Measurements from ENCODE around the gene MDGA2. TPM values are rescaled to one million over a fixed set of nuclear protein-coding genes. Genes with fewer than 3 reads are reported as not detected.

Gene MDGA2
- total RNA-seq, 1 donor from 2014 or later = not detected

- H3K36me3 ChIP-seq = no peaks in the 10 kb centered on the region
- no peak for TF ChIP-seq CTCF (IDR thresholded peaks at IDR 0.05)
- H3K27me3 ChIP-seq = no peaks in the 10 kb centered on the region
- intact Hi-C loops (cut with DNase I) = no loop called here
- H3K4me1 ChIP-seq = no peaks in the 10 kb centered on the region
- H3K27ac ChIP-seq = no peak overlapping the region
- H3K9me3 ChIP-seq = no peaks in the 10 kb centered on the region
- H3K4me3 ChIP-seq = no peak overlapping the region
- ATAC-seq (no peak), DNase-seq (no peak)
These were observed 56.0 kb downstream of the MDGA2 start for GRCh38 chr14:47619392-47619791.

GRCh38 chr14:47606566-47606965 lies 68.8 kb downstream of the MDGA2 start:
- ATAC-seq = no peak
- intact Hi-C loops (cut with DNase I) = no loop called here
- Histone ChIP-seq H3K36me3 (no peaks in the 10 kb centered on the region), H3K9me3 (no peaks in the 10 kb centered on the region), H3K27ac (no peak overlapping the region), H3K27me3 (no peaks in the 10 kb centered on the region), H3K4me3 (no peak overlapping the region), H3K4me1 (no peaks in the 10 kb centered on the region)
- no peak for DNase-seq
- TF ChIP-seq CTCF (IDR thresholded peaks at IDR 0.05) = no peak

GRCh38 chr14:47596860-47597259 lies 78.5 kb downstream of the MDGA2 start:
- no peak for TF ChIP-seq CTCF (IDR thresholded peaks at IDR 0.05)
- ATAC-seq = no peak
- Histone ChIP-seq H3K27ac (no peak overlapping the region), H3K4me1 (no peaks in the 10 kb centered on the region), H3K9me3 (no peaks in the 10 kb centered on the region), H3K27me3 (no peaks in the 10 kb centered on the region), H3K36me3 (no peaks in the 10 kb centered on the region), H3K4me3 (no peak overlapping the region)
- intact Hi-C loops (cut with DNase I) = no loop called here
- no peak for DNase-seq

- no peak for DNase-seq
- Histone ChIP-seq H3K36me3 (no peaks in the 10 kb centered on the region), H3K27ac (no peak overlapping the region), H3K9me3 (no peaks in the 10 kb centered on the region), H3K4me3 (no peak overlapping the region), H3K4me1 (no peaks in the 10 kb centered on the region), H3K27me3 (no peaks in the 10 kb centered on the region)
- TF ChIP-seq CTCF (IDR thresholded peaks at IDR 0.05) = no peak
- ATAC-seq = no peak
- intact Hi-C loops (cut with DNase I) = no loop called here
These were observed 79.2 kb downstream of the MDGA2 start for GRCh38 chr14:47596232-47596631.

- Histone ChIP-seq H3K27ac (no peak overlapping the region), H3K27me3 (no peaks in the 10 kb centered on the region), H3K9me3 (no peaks in the 10 kb centered on the region), H3K4me1 (no peaks in the 10 kb centered on the region), H3K36me3 (no peaks in the 10 kb centered on the region), H3K4me3 (no peak overlapping the region)
- intact Hi-C loops (cut with DNase I) = no loop called here
- DNase-seq (no peak), ATAC-seq (no peak)
- TF ChIP-seq CTCF (IDR thresholded peaks at IDR 0.05) = no peak
These were observed 79.9 kb downstream of the MDGA2 start for GRCh38 chr14:47595552-47595951.

GRCh38 chr14:47590767-47591495 lies 84.5 kb downstream of the MDGA2 start:
- Histone ChIP-seq H3K36me3 (no peaks in the 10 kb centered on the region), H3K9me3 (no peaks in the 10 kb centered on the region), H3K4me3 (no peak overlapping the region), H3K27me3 (no peaks in the 10 kb centered on the region), H3K27ac (no peak overlapping the region), H3K4me1 (no peaks in the 10 kb centered on the region)
- ATAC-seq (no peak), DNase-seq (no peak)
- intact Hi-C loops (cut with DNase I) = no loop called here
- no peak for TF ChIP-seq CTCF (IDR thresholded peaks at IDR 0.05)

Data from upper lobe of right lung (tissue), 1 donor.